OCI-LY1 (cell line): ENCODE results near the gene TEX52.

Experiments
- H2AFZ ChIP-seq: fragments of 200-600 bp; sonication (generic), shearing (Covaris generic); 2 replicates; pipeline ENCODE4 v1.6.0; 2014; ENCODE audit warnings: antibody characterized with exemption, mild to moderate bottlenecking, low read length
- H3F3A ChIP-seq: fragments of 200-600 bp; sonication (generic), shearing (Covaris generic); 2 replicates; pipeline ENCODE4 v1.6.0; 2014; ENCODE audit warnings: mild to moderate bottlenecking, antibody characterized with exemption, low read length, moderate library complexity; ENCODE audit not compliant: insufficient read depth
- H3K27ac ChIP-seq: fragments of 200-600 bp; sonication (generic); 2 replicates; pipeline ENCODE4 v1.5.1; 2014; ENCODE audit warnings: low read length, mixed run types, mild to moderate bottlenecking, low read depth; ENCODE audit not compliant: poor library complexity, severe bottlenecking
- H3K27me3 ChIP-seq: fragments of 200-600 bp; sonication (generic); 2 replicates; pipeline ENCODE4 v1.6.0; 2014; ENCODE audit warnings: antibody characterized with exemption, mild to moderate bottlenecking, low read length, moderate library complexity; ENCODE audit not compliant: insufficient read depth
- H3K36me3 ChIP-seq: fragments of 200-600 bp; sonication (generic); 2 replicates; pipeline ENCODE4 v1.6.1; 2014; ENCODE audit warnings: mild to moderate bottlenecking, antibody characterized with exemption, low read length, moderate library complexity, mixed read lengths; ENCODE audit not compliant: insufficient read depth
- H3K4me1 ChIP-seq: fragments of 200-600 bp; sonication (generic); 2 replicates; pipeline ENCODE4 v1.5.1; 2014; ENCODE audit warnings: mild to moderate bottlenecking, low read length, moderate library complexity; ENCODE audit not compliant: insufficient read depth, severe bottlenecking
- H3K4me2 ChIP-seq: fragments of 200-600 bp; sonication (generic), shearing (Covaris generic); 2 replicates; pipeline ENCODE4 v1.6.1; 2014; ENCODE audit warnings: low read length
- H3K4me3 ChIP-seq: fragments of 200-600 bp; sonication (generic); 2 replicates; pipeline ENCODE4 v1.5.1; 2014; ENCODE audit warnings: low read length, low read depth, mild to moderate bottlenecking, mixed read lengths; ENCODE audit not compliant: poor library complexity, severe bottlenecking
- H3K79me2 ChIP-seq: fragments of 200-600 bp; shearing (Covaris generic); 2 replicates; pipeline ENCODE4 v1.6.1; 2016; ENCODE audit warnings: mixed run types, low read length, mixed read lengths; ENCODE audit not compliant: insufficient read depth
- H3K9ac ChIP-seq: fragments of 200-600 bp; sonication (generic), shearing (Covaris generic); 2 replicates; pipeline ENCODE4 v1.6.1; 2014; ENCODE audit warnings: mild to moderate bottlenecking, low read length, mixed read lengths
- H3K9me2 ChIP-seq: fragments of 200-600 bp; sonication (generic), shearing (Covaris generic); 2 replicates; pipeline ENCODE4 v1.6.1; 2014; ENCODE audit warnings: low read depth, mild to moderate bottlenecking, low read length, mixed read lengths
- H3K9me3 ChIP-seq: fragments of 200-600 bp; shearing (Covaris generic); 2 replicates; pipeline ENCODE4 v1.6.1; 2014; ENCODE audit warnings: low read length, mixed read lengths
- H4K20me1 ChIP-seq: fragments of 200-600 bp; sonication (generic), shearing (Covaris generic); 2 replicates; pipeline ENCODE4 v1.6.0; 2016; ENCODE audit warnings: mild to moderate bottlenecking, low read length; ENCODE audit not compliant: insufficient read depth
- CTCF ChIP-seq: fragments of 200-600 bp; sonication (generic), shearing (Covaris generic); IDR thresholded peaks from 2 replicates; pipeline ENCODE4 v1.5.1; 2017; ENCODE audit warnings: mild to moderate bottlenecking, antibody characterized with exemption, low read length, moderate library complexity, mixed read lengths
- EZH2 ChIP-seq: fragments of 200-600 bp; sonication (generic), shearing (Covaris generic); IDR thresholded peaks from 2 replicates; pipeline ENCODE4 v1.8.0; 2017; ENCODE audit warnings: borderline replicate concordance, mixed run types, mild to moderate bottlenecking, antibody characterized with exemption, low read length, moderate library complexity, mixed read lengths

TEX52 gene

DNA sequence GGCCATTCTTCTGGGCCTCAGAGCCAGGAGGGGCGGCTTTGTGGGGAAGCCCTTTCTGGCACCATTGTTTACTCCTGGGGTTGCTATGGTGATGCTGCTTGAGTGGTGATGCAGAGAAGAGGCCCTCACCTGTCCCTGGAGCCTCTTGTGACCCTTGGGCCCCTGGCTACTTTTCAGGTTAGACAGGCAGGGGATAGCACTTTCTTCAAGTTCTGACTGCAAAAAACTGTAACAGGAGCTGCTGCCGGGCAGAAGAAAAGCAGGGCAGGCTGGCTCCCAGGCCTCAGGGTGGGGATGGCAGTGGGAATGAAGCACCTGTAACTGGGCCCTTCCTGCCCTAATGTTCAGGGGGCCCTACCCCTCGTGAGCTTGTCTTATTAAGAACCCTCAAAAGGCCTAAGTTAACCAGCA, at the start of gene TEX52:
TSS of gene TEX52 (minus strand) at position 19 of the 411 bp plus-strand sequence. CDS start at position 6, 13 bp downstream.
- Histone ChIP-seq H3K9ac (no peak within 1 kb of the TSS), H3K9me2 (no peaks in the 10 kb centered on the region), H3F3A (no peaks in the 10 kb centered on the region), H2AFZ (no peak within 1 kb of the TSS), H3K36me3 (peaks cover 36% of the 10 kb centered on the region), H3K4me1 (no peaks in the 10 kb centered on the region), H3K4me2 (no peak within 1 kb of the TSS), H3K27ac (no peak within 1 kb of the TSS), H3K9me3 (no peaks in the 10 kb centered on the region), H3K4me3 (no peak within 1 kb of the TSS), H3K79me2 (no peaks in the 10 kb centered on the region), H4K20me1 (no peaks in the 10 kb centered on the region), H3K27me3 (no peaks in the 10 kb centered on the region)
- TF ChIP-seq EZH2, result no peak
- TF ChIP-seq CTCF, result no peak

GRCh38 chr12:2904260-2904659, 47.4 kb upstream of the TEX52 start:
- Histone ChIP-seq H4K20me1 (no peaks in the 10 kb centered on the region), H3K4me1 (peaks cover 18% of the 10 kb centered on the region), H3K9me3 (no peaks in the 10 kb centered on the region), H3K27ac (no peak overlapping the region), H3K9me2 (no peaks in the 10 kb centered on the region), H2AFZ (no peak overlapping the region), H3K4me2 (no peak overlapping the region), H3F3A (no peaks in the 10 kb centered on the region), H3K79me2 (no peaks in the 10 kb centered on the region), H3K4me3 (no peak overlapping the region), H3K36me3 (0 out of 2 replicates have a peak, but pooled peaks cover under 1% of the 10 kb centered on the region), H3K9ac (no peak overlapping the region), H3K27me3 (no peaks in the 10 kb centered on the region)
- TF ChIP-seq CTCF (no peak), EZH2 (no peak)

DNA sequence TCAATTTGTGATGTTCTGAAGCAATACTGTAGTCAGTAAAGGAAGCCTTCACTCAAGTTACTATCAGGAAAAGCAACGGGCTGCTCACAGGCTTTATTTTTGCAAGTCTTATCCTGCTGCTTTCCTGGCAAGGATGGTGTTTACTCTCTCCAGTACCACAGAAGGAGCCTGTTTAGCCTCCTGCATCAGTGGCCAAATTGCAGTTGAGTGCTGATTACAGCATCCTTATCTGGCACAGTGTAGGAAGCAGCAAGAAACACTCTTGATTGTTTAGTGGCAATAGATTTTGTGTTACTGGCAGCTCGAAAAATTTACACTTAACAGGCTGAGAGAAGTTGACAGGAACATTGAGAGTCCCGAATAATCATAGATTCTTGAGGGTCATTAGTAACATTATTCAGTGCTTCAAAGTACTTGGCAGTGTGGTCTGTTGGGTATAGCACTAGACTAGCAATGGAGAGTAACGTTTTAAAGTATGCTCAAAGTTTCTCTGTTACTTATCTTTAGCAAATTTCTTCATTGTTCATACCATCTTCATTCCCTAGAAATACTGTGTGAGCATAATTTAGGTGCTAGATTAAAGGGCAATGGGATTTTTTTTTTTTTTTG, 45.5 kb upstream of the TEX52 start:
- H3K9me3 ChIP-seq, result no peaks in the 10 kb centered on the region
- no peak overlapping the region for H2AFZ ChIP-seq
- H3K9me2 ChIP-seq, result no peaks in the 10 kb centered on the region
- H3K27me3 ChIP-seq, result no peaks in the 10 kb centered on the region
- no peaks in the 10 kb centered on the region for H3K79me2 ChIP-seq
- H3K9ac ChIP-seq, result no peak overlapping the region
- H3K27ac ChIP-seq, result no peak overlapping the region
- no peaks in the 10 kb centered on the region for H3F3A ChIP-seq
- TF ChIP-seq EZH2 (no peak), CTCF (no peak)
- H3K4me1 ChIP-seq, result peaks cover 11% of the 10 kb centered on the region
- no peak overlapping the region for H3K4me2 ChIP-seq
- H4K20me1 ChIP-seq, result no peaks in the 10 kb centered on the region
- no peak overlapping the region for H3K4me3 ChIP-seq
- no peaks in the 10 kb centered on the region for H3K36me3 ChIP-seq
